SJCRH30 (cell line): Measurements from ENCODE around the gene CLTA. TPM values are rescaled to one million over a fixed set of nuclear protein-coding genes. Genes with fewer than 3 reads are reported as not detected.

Source experiments
- DNase-seq, 2 experiments: peaks; one replicate each; pipeline ENCODE4 v3.0.0-alpha.2; 2015 to 2020
- H3K27ac ChIP-seq: fragments of 250-450 bp; sonication (Bioruptor Pico); 2 replicates; pipeline ENCODE4 v1.5.1; 2020; ENCODE audit warnings: mild to moderate bottlenecking, moderate library complexity
- H3K27me3 ChIP-seq: fragments of 250-450 bp; sonication (Bioruptor Pico); 2 replicates; pipeline ENCODE4 v1.5.1; 2020; ENCODE audit warnings: mild to moderate bottlenecking, moderate library complexity
- H3K36me3 ChIP-seq: fragments of 250-450 bp; sonication (Bioruptor Pico); 2 replicates; pipeline ENCODE4 v1.5.1; 2020; ENCODE audit warnings: mild to moderate bottlenecking, moderate library complexity
- H3K4me1 ChIP-seq: fragments of 250-450 bp; sonication (Bioruptor Pico); 2 replicates; pipeline ENCODE4 v1.5.1; 2020; ENCODE audit warnings: mild to moderate bottlenecking, moderate library complexity
- H3K4me3 ChIP-seq: fragments of 250-450 bp; sonication (Bioruptor Pico); 2 replicates; pipeline ENCODE4 v1.5.1; 2020; ENCODE audit warnings: mild to moderate bottlenecking, moderate library complexity
- H3K9me3 ChIP-seq: fragments of 250-450 bp; sonication (Bioruptor Pico); replicated peaks from 2 replicates; pipeline ENCODE4 v1.5.1; 2020; ENCODE audit warnings: mild to moderate bottlenecking, moderate library complexity
- total RNA-seq: library from RNA; depleted of rRNA; stranded (reverse); fragments of >200 nt; shearing (Covaris generic); gene quantifications from 2 replicates; pipeline ENCODE4 v1.2.3, GENCODE V29; 2014

The CLTA gene
- total RNA-seq, 1 experiment from 2014 or later = 179 TPM

DNA sequence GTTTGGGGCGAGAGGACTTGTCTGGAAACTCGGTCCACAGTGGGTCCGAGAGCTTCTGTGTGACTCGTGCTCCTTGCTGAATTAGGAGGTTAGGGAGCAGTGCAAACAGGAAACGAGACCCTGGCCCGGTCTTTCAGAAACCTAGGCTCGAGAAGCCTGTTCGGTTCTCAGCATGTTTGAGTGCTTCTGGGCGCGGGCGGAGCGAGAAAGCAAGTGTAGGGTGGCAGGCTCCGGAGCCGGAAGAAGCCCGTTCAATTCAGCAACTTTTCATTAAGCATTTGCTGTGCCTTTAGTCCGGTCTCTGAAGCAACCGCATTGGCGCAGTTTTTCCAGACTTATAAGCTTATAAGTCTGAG, 547 bp downstream of the CLTA start:
- Histone ChIP-seq H3K4me1 (peaks cover 23% of the 10 kb centered on the region), H3K4me3 (peak overlapping the region; percentile 80)
- DNase-seq = peak in 1 of 2 experiments; percentile 28

DNA sequence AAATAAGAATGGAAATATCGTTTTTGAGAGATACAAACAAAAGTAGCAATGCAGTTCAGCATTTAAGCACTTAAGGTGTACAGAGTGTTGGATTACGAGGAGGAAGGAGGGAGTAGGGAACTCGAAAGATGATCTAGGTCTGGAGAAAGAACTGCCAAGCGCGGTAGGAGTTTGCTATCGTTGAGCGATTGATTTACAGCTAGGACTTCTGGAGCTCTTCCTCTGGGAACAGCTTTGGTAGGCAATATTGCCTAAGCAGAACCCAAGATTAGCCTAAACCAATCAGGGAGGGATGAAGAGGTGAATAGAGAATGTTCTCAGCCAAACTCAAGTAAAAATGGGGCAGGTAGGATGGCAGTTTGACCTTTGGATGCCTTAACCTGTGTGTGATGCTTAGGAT, 965 bp downstream of the CLTA start:
- no peaks in the 10 kb centered on the region for H3K9me3 ChIP-seq
- DNase-seq = no peak

More for the DNA sequence above, 547 bp downstream of the CLTA start:
- no peaks in the 10 kb centered on the region for H3K9me3 ChIP-seq
- H3K27ac ChIP-seq = peak overlapping the region; percentile 64
- H3K36me3 ChIP-seq = peaks cover 6% of the 10 kb centered on the region; the same call in 1 of the 2 replicates
- no peaks in the 10 kb centered on the region for H3K27me3 ChIP-seq

DNA sequence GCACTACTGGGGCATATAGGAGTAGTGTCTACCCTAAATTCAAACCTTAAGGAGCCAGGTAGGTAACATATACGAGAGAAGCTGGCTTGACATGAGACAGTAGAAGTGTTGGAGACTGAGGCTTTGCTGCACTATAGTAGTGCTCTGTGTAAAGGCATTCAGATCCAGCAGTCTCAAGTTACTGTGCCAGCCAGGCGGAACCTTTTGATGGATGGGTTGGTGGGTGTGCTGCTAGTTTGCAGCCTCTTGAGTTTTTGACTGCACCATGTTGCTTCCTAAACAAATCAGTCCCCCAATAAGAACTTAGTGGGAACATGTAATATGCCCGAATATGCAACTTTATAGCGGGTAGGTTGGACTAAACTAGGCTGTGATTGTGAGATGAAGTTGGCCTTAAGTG, 1.5 kb downstream of the CLTA start:
- peak in 1 of 2 experiments; percentile 17 for DNase-seq
- Histone ChIP-seq H3K27ac (no peak overlapping the region), H3K9me3 (no peaks in the 10 kb centered on the region), H3K4me1 (peaks cover 23% of the 10 kb centered on the region), H3K27me3 (no peaks in the 10 kb centered on the region), H3K4me3 (peak overlapping the region; percentile 80), H3K36me3 (peaks cover 12% of the 10 kb centered on the region)

More for the DNA sequence above, 965 bp downstream of the CLTA start:
- Histone ChIP-seq H3K4me3 (peak overlapping the region; percentile 80), H3K4me1 (peaks cover 23% of the 10 kb centered on the region), H3K27ac (no peak overlapping the region; the same call in 1 of the 2 replicates), H3K36me3 (peaks cover 7% of the 10 kb centered on the region), H3K27me3 (no peaks in the 10 kb centered on the region)

DNA sequence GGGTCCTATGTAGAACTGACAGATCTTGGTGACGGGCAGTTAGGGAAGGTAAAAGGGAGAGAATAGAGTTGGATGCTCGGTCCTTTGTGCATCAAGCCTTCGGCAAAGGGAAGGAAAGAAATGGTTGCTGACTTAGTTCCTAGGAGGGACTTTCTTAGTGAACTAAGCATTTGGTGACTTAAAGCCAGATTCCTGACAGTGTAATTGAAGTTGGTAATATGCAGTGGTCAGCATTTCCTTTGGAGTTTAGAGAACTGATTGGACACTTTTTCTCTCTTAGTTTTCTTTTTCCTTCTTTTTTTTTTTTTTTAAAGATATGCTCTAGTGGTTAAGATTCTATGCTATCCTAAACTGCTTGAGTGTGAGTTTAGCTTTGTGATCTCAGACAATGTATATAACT, 2.3 kb downstream of the CLTA start:
- Histone ChIP-seq H3K9me3 (no peaks in the 10 kb centered on the region), H3K4me3 (no peak overlapping the region), H3K27ac (no peak overlapping the region), H3K4me1 (peaks cover 23% of the 10 kb centered on the region), H3K27me3 (no peaks in the 10 kb centered on the region), H3K36me3 (peaks cover 19% of the 10 kb centered on the region)
- no peak for DNase-seq

DNA sequence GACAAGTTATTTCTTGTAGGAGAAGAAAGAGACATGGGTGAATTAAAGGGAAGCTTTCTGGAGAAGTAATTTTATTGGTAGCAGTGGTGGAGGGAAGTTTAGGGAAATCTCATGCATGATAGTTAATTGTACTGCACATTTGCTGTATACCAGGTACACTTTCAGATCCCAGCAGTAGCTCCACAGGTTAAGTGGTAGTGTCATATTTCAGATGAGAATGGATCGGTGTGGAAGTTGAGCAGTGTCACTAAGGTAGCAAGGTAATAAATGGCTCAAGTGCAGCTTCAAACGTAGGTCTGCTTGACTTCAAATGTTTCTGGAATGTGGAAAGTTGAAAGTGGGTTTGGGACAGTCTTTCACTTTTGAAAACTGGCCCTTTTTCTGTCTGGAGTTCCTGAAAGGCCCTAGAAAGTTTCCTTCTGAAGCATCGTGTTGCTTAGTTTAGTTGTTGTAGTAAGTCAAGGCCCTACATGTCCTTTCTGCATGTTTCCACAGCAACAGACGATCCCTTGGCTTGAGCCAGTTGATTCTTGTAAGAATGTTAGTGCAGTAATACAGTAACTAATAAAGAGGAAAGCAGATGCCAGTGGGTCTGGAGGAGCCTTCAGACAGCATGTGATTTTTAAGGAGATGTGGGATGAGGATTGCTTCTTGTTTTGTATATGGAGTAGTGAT, 3.7 kb downstream of the CLTA start:
- Histone ChIP-seq H3K27me3 (no peaks in the 10 kb centered on the region), H3K4me3 (no peak overlapping the region), H3K9me3 (no peaks in the 10 kb centered on the region), H3K27ac (no peak overlapping the region), H3K36me3 (peaks cover 25% of the 10 kb centered on the region), H3K4me1 (peaks cover 23% of the 10 kb centered on the region)
- no peak for DNase-seq

DNA sequence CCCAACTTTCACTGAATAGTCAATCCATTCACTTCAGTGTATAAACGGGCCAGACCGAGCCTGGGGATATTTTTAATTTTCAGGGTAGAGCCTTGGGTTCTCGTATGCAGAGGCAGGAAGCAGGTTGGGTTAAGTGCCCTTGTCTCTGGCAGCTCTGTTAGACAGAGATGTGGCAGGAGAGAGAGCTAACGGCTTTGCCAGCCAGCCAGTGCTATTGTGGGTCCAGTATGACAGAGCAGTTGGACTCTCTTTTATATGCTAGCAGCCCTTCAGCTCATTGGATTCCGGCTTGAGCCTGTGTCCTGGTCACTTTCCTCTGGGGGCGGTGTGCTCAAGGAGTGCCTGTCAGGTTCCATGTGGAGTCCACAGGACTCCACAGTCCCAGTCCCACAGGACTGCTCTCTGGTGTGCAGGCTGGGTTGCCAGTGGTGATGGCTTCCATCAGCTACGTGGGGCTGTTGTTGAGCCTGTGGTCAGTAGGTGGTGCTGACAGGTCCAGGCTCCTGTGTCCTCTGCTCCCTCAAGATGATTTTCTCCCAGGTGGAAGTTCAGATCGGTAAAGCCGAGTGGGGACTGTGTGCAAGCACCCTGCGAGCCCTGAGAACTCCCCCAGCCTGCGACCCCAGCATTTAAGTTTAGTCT, 14.3 kb downstream of the CLTA start:
- H3K4me1 ChIP-seq = no peaks in the 10 kb centered on the region
- no peak for DNase-seq
- H3K4me3 ChIP-seq = no peak overlapping the region
- H3K36me3 ChIP-seq = peaks cover 83% of the 10 kb centered on the region
- no peak overlapping the region for H3K27ac ChIP-seq
- no peaks in the 10 kb centered on the region for H3K27me3 ChIP-seq
- H3K9me3 ChIP-seq = no peaks in the 10 kb centered on the region

DNA sequence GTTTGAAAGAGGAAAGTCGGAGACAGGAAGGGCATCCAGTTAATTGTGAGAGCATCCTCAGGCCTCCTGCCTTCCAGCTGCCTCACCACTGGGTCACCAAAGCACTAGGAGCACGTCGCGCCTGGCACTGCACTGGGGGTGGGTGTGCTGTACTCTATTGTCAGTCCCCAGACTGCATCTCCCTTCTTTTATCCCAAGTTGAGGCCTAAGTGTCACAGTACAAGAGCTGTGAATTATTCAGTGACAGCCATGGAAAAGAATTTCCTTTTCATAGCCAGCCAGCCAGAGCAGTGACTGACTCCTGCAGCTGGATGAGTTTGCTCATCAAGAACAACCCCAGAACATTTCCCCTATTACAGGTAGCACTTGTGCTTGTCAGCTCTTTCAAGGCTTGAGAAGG, 16.3 kb downstream of the CLTA start:
- no peaks in the 10 kb centered on the region for H3K9me3 ChIP-seq
- peaks cover 80% of the 10 kb centered on the region for H3K36me3 ChIP-seq
- H3K4me3 ChIP-seq = no peak overlapping the region
- DNase-seq = no peak
- no peak overlapping the region for H3K27ac ChIP-seq
- H3K4me1 ChIP-seq = no peaks in the 10 kb centered on the region
- H3K27me3 ChIP-seq = no peaks in the 10 kb centered on the region

DNA sequence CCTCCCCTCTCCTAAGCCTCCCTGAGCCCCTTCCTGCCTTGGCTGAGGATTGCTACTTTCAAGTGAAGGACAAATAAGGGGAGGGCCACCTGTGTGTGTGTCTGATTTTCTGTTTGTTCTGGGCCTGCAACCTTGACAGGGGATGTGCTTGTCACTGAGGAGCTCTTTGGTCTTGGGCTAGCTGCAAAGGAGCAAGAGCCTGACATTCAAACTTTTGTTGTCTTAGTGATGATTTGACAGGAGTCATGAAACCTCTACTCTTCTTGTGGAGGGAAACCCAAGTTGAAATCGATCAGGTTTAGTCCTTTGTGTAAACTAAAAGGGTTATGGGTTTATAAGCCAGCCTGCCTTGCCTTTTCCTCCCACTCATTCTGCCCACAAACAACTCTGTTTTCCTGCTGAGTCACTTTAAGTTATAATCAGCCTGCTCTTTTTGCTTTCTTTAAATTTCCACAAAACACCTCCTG, 16.9 kb downstream of the CLTA start:
- H3K36me3 ChIP-seq = peaks cover 80% of the 10 kb centered on the region
- H3K27me3 ChIP-seq = no peaks in the 10 kb centered on the region
- H3K4me1 ChIP-seq = no peaks in the 10 kb centered on the region
- no peak overlapping the region for H3K4me3 ChIP-seq
- DNase-seq = no peak
- no peak overlapping the region for H3K27ac ChIP-seq
- H3K9me3 ChIP-seq = no peaks in the 10 kb centered on the region

DNA sequence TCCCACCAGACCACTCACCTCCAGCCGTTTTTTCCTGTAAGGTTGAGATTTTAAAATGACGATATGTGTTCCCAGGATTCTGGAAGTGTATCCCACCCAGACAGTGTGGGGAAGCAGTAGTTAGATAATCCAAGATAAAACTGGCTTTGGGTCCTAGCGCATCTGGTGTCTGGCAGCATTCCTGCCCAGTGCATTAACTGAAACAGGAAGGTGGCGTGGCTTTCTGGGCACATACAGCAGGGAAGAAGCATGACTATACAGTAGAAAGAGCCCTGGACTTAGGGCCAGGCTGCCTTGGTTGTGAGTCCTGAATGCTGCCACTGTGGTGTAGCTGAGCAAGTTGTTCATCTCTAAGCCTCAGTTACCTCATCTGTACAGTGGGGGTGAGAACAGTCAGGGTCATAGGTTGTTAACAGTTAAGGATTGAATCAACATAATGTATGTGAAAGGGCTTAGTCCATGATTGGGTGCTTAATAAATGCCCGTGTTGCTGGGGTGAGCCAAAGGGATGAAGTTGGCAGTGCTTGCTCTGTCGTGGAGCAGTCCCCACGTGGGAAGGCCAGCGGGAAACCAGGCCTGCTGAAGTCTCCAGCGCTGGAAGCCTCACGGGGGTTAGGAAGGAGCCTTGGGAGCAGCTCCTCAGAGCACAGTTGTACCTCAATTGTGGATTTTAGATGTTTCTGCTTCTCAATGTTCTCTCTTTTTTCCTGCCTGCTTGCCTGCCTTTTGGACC, 18.0 kb downstream of the CLTA start:
- DNase-seq = no peak
- peaks cover 84% of the 10 kb centered on the region for H3K36me3 ChIP-seq
- no peaks in the 10 kb centered on the region for H3K9me3 ChIP-seq
- H3K4me1 ChIP-seq = no peaks in the 10 kb centered on the region
- H3K27me3 ChIP-seq = no peaks in the 10 kb centered on the region
- no peak overlapping the region for H3K4me3 ChIP-seq
- no peak overlapping the region for H3K27ac ChIP-seq

DNA sequence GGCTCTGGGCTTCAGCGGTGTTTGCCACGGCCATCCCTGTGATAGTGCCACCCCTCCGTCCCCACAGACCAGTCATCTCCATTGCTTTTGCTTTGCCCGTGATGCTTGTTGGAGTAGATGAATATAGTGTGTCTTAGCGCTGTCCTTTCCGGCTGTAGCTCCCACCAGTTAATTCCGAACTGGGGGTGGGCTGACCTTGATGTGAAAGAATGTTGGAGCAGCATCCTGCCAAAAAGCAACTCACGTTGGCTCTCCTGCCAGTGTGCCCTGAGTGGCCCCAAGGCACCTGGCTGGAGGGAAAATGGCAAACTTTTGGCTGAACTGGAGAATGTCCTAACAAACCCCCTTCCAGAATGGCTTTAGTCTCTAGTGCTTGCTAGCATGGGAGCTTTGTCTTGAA, 20.0 kb downstream of the CLTA start:
- DNase-seq = no peak
- H3K36me3 ChIP-seq = peaks cover 80% of the 10 kb centered on the region
- H3K4me3 ChIP-seq = no peak overlapping the region
- H3K4me1 ChIP-seq = no peaks in the 10 kb centered on the region
- H3K9me3 ChIP-seq = no peaks in the 10 kb centered on the region
- no peak overlapping the region for H3K27ac ChIP-seq
- no peaks in the 10 kb centered on the region for H3K27me3 ChIP-seq

DNA sequence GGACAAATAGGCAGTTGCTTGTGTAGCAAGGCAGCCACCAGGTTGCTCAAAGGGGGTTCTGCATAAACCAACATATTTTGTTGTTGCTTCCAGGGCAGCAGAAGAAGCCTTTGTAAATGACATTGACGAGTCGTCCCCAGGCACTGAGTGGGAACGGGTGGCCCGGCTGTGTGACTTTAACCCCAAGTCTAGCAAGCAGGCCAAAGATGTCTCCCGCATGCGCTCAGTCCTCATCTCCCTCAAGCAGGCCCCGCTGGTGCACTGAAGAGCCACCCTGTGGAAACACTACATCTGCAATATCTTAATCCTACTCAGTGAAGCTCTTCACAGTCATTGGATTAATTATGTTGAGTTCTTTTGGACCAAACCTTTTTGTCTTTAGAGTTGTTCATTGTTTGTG, 20.8 kb downstream of the CLTA start:
- no peak for DNase-seq
- Histone ChIP-seq H3K4me1 (no peaks in the 10 kb centered on the region), H3K36me3 (peaks cover 76% of the 10 kb centered on the region), H3K9me3 (no peaks in the 10 kb centered on the region), H3K27me3 (no peaks in the 10 kb centered on the region), H3K4me3 (no peak overlapping the region), H3K27ac (no peak overlapping the region)

DNA sequence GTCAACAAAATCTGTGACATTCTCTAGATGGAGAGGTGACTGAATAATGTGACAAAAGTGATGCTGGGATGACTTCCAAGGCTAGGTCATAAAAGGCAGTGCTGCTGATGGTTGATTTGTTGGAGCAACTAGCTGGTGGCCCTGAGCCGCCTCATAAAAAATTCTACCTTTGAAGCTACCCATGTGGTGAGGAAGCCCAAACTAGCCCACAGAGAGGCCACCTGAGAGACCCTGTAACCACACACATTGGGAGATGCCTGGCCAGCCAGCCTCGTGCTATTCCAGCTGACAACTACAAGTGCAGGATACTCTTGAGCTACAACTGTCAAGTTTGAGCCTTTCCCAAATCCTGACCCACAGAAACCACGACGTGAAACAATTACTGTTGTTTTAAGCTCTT, 22.7 kb downstream of the CLTA start:
- Histone ChIP-seq H3K9me3 (no peaks in the 10 kb centered on the region), H3K36me3 (peaks cover 74% of the 10 kb centered on the region), H3K27me3 (no peaks in the 10 kb centered on the region), H3K4me3 (no peak overlapping the region), H3K4me1 (no peaks in the 10 kb centered on the region), H3K27ac (no peak overlapping the region)
- no peak for DNase-seq

DNA sequence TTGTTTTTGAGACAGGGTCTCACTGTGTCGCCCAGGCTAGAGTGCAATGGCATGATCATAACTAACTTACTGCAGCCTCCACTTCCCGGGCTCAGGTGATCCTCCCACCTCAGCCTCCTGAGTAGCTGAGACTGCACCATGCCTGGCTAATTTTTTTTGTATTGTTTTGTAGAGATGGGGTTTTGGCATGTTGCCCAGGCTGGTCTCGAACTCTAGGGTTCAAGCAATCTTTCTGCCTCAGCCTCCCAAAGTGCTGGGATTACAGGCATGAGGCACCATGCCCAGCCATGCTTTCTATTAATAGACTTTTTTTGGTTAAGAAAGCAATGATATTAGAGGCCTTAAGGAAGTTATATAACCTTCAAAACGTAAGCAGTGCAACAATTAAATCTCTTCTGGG, 23.3 kb downstream of the CLTA start:
- Histone ChIP-seq H3K27ac (no peak overlapping the region), H3K36me3 (peaks cover 68% of the 10 kb centered on the region), H3K9me3 (no peaks in the 10 kb centered on the region), H3K4me3 (no peak overlapping the region), H3K27me3 (no peaks in the 10 kb centered on the region), H3K4me1 (no peaks in the 10 kb centered on the region)
- no peak for DNase-seq

DNA sequence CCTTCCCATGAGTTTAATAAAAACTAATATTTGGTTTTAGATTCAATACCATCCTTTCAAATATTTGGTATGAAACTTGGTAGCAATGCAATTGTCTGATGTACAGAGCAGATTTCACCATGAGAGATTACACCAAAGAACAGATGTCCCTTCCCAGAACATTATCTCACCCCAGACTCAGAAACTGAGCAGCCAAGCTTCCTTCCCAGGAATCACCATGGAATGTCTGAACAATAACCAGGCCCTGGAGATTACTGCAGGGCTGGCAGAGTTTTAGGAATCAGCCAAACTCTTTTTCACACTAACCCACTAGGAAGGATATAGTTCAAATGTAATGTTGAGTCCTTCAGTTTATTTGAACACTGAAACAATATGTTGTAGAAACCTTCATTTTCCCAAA, 23.9 kb downstream of the CLTA start:
- no peak overlapping the region for H3K27ac ChIP-seq
- peaks cover 69% of the 10 kb centered on the region for H3K36me3 ChIP-seq
- H3K4me1 ChIP-seq = no peaks in the 10 kb centered on the region
- H3K9me3 ChIP-seq = no peaks in the 10 kb centered on the region
- DNase-seq = peak in 1 of 2 experiments; percentile 31
- no peak overlapping the region for H3K4me3 ChIP-seq
- H3K27me3 ChIP-seq = no peaks in the 10 kb centered on the region

DNA sequence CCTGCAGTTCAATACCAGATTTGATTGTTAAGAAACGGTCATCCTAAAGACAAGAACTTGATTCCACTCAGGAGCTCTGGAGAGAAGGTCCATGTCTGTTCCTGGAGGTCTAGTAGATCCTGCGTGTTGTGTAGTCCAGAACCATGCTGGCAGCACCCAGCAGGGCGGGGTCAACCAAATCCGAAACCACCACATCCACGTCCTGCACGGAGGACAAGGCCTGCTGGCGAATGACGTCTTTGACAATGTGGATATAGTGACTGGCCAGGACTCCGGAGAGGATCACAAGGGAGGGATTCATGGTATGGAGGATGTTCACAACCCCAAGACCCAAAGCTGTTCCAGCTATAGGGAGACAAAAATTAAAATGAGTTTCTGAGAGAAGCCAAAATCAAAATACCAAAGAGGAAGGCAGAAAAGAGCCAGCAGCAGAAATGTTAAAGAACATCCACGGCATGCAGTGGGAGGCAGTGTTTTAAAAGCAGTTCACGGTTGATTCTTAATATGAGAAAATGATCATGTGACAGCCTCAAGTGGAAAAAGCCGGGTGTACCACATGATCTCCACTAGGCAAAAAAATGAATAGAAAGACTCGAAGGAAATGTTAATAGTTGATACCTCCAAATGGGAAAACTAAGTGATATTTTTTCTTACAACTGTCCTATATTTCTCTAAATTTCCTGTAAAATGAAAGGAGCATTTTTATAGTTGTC, 26.7 kb downstream of the CLTA start:
- H3K4me1 ChIP-seq = no peaks in the 10 kb centered on the region
- peaks cover 74% of the 10 kb centered on the region for H3K36me3 ChIP-seq
- no peak for DNase-seq
- no peaks in the 10 kb centered on the region for H3K27me3 ChIP-seq
- no peak overlapping the region for H3K27ac ChIP-seq
- H3K9me3 ChIP-seq = no peaks in the 10 kb centered on the region
- H3K4me3 ChIP-seq = no peak overlapping the region
